HG03565 (cell line): ENCODE data around the gene WSCD2.
A peak's percentile ranks its signal among the peaks of the same experiment; 100 is the strongest.

Source experiments
- ATAC-seq: cut with Tn5 transposase; IDR thresholded peaks from one replicate; pipeline ENCODE4 v1.9.1; 2021; ENCODE audit warnings: mild to moderate bottlenecking, moderate library complexity; ENCODE audit not compliant: unreplicated experiment

WSCD2 gene

GRCh38 chr12:108129017-108129812 lies at the start of gene WSCD2:
WSCD2 (plus strand) TSS chr12:108129288; CDS start chr12:108195833, 66,545 bp downstream.
- no peak for ATAC-seq

- ATAC-seq, result no peak
Measured at GRCh38 chr12:108079721-108080120, 49.4 kb upstream of the WSCD2 start.

GRCh38 chr12:108080363-108080762 lies 48.7 kb upstream of the WSCD2 start:
- ATAC-seq, result no peak

GRCh38 chr12:108082485-108082884 lies 46.6 kb upstream of the WSCD2 start:
- ATAC-seq, result no peak

- ATAC-seq, result no peak
Measured at GRCh38 chr12:108087900-108088299, 41.2 kb upstream of the WSCD2 start.

GRCh38 chr12:108090107-108090899 lies 38.8 kb upstream of the WSCD2 start:
- ATAC-seq, result no peak

- ATAC-seq, result no peak
Measured at GRCh38 chr12:108090932-108091678, 38.0 kb upstream of the WSCD2 start.

GRCh38 chr12:108091679-108092051 lies 37.4 kb upstream of the WSCD2 start:
- ATAC-seq, result no peak

GRCh38 chr12:108093209-108093608 lies 35.9 kb upstream of the WSCD2 start:
- no peak for ATAC-seq

GRCh38 chr12:108094056-108094649 lies 34.9 kb upstream of the WSCD2 start:
- ATAC-seq, result no peak

GRCh38 chr12:108097160-108097911 lies 31.8 kb upstream of the WSCD2 start:
- ATAC-seq, result no peak

GRCh38 chr12:108098374-108098773 lies 30.7 kb upstream of the WSCD2 start:
- ATAC-seq, result no peak

- no peak for ATAC-seq
Measured at GRCh38 chr12:108099073-108099472, 30.0 kb upstream of the WSCD2 start.

- ATAC-seq, result no peak
Measured at GRCh38 chr12:108099778-108100489, 29.2 kb upstream of the WSCD2 start.

- ATAC-seq, result no peak
Measured at GRCh38 chr12:108101605-108102175, 27.4 kb upstream of the WSCD2 start.

GRCh38 chr12:108102363-108102762 lies 26.7 kb upstream of the WSCD2 start:
- peak; percentile 65 for ATAC-seq

GRCh38 chr12:108103087-108103486 lies 26.0 kb upstream of the WSCD2 start:
- ATAC-seq, result no peak

- ATAC-seq, result no peak
Measured at GRCh38 chr12:108103517-108103916, 25.6 kb upstream of the WSCD2 start.

GRCh38 chr12:108104657-108105056 lies 24.4 kb upstream of the WSCD2 start:
- ATAC-seq, result no peak
